GM18861 (cell line): ENCODE measurements around the gene UTP14A.
A peak's percentile ranks its signal among the peaks of the same experiment; 100 is the strongest.

ENCODE experiments used
- ATAC-seq: cut with Tn5 transposase; IDR thresholded peaks from one replicate; pipeline ENCODE4 v1.9.1; 2021; ENCODE audit not compliant: unreplicated experiment

Gene UTP14A

DNA sequence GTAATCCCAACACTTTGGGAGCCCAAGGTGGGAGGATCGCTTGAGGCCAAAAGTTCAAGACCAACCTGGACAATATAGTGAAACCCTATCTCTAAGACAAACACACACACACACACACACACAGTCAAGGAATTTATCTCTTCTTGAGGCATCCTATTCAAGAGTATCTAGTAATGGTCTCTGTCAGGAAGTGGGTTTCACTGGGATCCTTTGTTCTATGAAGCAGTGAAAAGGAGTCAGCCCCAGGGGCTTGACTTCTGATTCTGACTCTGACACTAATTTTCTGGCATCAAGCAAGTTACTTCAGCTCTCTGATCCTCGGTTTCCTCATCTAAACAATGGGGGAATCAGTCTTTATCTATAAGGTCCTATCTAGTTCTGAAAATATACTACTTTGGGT is 34.8 kb downstream of the UTP14A start:
- ATAC-seq, result no peak

DNA sequence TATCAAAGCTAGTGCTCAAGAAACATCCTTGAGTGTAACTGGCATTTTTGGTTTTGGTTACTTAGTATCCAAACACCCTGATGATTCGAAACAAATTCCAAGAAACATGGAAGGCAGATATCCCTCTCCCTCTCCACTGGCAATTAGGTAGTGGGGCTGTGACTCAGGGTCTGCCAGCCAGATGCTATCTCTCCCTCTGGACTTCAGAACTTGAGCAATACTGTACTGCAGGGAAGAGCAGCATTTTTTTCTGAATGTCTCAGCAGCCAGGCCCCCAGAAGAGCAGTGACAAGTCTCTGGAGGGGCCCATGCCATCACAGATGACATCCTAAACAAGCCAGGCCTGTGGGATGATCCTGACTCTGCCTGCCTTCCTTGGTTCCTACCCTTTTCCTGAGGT is 39.2 kb downstream of the UTP14A start:
- no peak for ATAC-seq

DNA sequence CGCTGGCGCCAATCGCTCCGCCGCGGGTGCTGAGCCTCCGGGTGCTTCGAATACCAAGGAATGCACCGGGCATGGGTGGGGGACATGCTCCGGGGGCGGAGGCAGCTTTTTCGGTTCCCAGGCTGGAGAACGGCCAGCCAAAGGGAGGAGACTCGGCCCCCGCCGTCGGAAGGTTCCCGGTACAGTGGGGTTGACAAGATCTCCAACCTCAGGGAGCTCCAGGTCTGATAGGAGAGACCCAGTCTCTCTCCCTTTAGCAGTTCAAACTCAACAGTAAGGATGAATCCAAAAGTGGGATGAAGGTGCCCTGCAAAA is 47.3 kb downstream of the UTP14A start:
- ATAC-seq, result no peak

DNA sequence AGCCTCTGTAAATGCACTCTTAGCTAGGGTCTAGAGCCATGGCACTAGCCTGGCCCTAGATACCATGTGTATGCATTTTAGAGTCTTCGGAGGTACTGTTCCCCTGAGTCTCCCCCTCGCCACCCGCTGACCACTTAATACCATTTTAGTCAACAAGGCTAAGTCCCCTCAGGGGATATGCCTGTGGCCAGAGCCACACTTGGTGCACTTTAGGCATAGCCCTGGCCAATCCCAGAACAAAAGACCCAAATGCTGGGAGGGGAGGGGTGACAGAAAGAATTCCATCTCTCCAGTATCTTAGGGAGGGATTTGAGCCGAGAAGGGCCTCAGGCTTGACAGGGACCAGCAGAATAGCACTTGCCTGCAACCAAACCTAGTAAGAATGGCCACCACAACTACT is 47.9 kb downstream of the UTP14A start:
- no peak for ATAC-seq

DNA sequence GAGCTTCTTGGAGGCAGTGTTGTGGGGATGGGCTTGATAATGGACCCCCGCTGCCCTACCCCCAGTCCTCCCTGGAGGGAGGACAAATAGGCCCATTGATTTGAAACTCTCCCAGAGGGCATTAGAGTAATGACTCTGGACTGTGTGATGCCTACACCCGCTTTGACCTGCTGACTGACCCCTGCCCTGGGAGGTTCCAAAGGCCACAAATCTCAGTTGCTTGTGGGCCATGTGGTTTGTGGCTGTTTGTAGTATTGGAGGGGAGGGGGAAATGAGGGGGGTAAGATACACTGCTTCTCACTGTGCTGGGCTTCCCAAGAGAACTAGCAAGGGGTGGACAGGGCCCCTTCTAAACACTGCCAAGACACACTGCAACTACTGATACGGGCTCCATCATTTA is 48.8 kb downstream of the UTP14A start:
- no peak for ATAC-seq

DNA sequence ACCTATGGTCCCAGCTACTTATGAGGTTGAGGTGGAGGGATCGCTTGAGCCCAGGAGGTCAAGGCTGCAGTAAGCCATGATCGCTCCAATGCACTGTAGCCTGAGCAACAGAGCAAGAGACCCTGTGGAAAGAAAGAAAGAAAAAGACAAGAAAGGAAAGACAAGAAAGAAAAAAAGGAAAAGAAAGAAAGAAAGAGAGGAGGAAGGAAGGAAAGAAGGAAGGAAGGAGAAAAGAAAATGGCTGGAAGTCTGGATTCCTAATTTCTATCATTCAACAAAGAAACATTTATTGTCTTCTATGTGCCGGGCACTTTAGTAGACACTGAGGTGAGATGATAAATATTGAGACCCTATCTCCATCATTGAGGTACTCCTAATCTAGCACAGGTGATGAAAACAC is 49.7 kb downstream of the UTP14A start:
- no peak for ATAC-seq

DNA sequence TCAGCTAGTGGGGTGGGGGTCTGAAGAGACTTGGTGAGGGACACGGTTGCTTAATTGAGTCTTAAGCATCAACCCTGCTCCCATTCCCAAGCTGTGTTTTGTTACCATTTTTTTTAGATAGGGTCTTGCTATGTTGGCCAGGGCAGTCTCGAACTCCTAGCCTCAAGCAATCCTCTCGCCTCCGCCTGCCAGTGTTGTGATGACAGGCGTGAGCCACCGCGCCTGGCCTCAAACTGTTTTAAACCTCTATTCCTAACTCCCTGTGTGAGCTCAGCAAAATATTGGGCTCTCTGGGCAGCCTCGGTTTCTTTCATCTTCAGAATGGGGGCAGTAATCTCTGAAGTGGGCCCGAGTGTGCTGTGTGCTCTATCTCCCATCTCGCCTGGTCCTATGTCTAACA is 50.2 kb downstream of the UTP14A start:
- ATAC-seq, result no peak

DNA sequence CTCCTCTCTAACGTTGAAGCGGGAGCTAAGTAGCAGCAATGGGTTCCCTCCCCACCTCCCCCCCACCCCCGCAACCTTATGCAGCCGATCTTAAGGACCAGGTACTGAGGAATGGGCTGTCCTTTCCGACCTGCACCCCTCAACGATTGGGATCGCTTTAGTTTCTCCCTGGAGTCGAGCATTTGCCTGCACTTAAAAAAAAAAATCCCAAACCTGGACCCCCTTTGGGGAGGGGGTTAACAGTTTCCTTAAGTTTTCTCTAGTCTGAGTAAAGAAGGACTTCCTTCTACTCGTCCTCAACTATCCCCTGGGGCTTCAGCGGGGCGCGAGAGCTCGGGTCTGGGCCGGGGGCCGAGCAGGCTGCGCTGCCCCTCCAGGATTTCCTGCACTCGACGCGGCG is 50.8 kb downstream of the UTP14A start:
- ATAC-seq, result no peak

DNA sequence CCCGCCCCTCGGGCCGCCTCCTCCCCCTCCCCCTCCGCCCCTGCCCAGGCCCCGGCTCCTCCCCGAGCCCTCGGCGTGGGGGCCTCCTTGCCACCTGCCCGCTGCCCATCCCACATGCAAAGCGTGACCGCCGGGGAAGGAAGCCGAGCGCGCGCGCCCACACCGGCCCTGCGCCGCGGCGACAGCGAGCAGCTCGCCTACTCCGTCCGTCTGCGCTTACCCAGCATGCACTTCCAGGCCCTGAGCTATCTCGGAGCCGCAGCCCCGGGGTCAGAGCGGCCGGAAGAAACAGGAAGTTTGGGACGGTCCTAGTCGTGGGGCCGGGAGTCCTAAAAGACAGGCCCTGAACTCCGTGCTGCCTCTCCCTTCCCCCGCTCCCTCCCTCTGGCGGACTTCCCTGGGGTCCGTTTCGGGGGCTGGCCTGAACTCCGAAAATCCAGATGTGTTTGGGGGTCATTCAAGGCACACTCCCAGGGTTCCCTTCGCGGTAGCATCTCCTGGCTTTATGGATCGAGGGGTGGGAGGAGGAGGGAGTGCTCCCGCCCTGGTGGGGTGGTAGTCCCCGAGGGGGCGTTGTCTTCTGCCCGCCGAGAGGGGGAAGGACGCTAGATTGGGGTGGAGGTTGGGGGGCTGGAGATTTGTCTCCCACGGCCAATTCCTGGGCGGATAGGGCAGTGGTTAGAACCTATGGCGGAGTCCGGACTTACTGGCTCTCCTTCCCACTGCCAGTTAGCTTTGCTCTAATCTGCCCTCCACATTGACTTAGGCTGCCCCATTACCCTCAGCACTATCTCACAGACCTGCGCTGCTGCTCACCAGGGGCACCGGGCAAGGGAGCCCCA is 51.5 kb downstream of the UTP14A start:
- ATAC-seq, result peak; percentile 71

DNA sequence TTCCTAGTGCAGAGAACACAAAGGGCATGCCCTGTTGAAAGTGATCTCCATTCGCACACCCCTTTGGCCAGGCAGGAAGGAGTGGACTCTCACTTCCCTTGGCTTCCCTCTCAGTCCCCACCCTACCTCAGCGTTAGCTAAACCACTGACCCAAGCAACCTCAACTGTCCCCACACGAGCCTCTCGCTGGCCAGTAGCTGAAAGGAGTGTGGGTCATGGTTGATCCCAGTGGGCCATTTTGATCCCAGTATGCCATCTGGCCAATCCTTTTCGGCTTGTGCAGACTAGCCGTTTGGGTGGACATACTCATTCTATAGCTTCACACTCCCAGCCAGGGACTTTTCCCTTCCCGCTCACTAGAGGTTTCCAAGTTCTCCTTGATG is 52.1 kb downstream of the UTP14A start:
- no peak for ATAC-seq

DNA sequence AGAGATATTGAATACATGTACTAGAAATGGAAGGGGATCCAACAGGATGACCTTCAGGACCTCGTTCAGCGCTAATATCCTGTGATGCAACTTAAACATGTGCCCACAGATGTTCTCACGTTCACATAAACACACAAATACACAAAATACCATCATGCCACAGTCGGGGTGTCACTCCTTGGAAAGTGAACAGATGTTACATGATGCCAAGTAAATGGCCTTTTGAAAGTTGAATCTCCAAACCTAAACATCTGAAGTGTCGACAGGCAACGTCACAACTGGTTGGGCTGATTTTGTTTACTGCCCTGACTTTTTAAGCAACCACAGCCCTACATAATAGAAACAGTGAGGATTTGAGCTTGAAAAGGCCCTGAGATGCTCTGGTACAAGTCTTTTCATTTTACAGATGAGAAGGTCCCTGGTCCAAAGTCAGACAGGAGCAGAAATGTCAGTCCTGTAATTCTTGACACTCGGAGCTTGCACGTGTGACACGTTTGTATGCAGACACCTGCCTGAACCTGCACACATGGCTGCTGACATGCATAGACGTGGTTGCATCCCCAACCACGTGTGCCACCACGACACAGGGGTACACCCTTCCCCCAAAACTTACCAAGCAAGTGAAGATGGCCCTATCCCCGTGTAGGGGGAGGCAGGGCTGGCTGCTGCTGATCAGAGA is 53.0 kb downstream of the UTP14A start:
- ATAC-seq, result no peak

DNA sequence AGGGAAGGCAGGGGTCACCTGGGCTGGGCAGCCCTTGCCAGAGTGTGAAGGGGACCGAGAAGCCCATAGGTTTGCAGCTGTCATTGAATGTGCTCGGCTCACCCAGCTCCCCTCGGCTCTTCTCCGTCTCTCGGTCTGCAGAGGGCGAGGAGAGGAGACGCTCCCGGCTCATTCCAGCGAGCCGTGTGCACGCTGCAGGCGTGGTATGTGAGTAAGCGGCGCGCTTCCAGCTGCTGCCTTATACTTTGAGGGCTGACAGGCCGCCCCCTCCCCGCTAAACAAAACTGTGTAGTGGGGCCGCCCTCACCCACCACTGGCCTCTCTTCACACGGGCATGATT is 53.5 kb downstream of the UTP14A start:
- no peak for ATAC-seq

DNA sequence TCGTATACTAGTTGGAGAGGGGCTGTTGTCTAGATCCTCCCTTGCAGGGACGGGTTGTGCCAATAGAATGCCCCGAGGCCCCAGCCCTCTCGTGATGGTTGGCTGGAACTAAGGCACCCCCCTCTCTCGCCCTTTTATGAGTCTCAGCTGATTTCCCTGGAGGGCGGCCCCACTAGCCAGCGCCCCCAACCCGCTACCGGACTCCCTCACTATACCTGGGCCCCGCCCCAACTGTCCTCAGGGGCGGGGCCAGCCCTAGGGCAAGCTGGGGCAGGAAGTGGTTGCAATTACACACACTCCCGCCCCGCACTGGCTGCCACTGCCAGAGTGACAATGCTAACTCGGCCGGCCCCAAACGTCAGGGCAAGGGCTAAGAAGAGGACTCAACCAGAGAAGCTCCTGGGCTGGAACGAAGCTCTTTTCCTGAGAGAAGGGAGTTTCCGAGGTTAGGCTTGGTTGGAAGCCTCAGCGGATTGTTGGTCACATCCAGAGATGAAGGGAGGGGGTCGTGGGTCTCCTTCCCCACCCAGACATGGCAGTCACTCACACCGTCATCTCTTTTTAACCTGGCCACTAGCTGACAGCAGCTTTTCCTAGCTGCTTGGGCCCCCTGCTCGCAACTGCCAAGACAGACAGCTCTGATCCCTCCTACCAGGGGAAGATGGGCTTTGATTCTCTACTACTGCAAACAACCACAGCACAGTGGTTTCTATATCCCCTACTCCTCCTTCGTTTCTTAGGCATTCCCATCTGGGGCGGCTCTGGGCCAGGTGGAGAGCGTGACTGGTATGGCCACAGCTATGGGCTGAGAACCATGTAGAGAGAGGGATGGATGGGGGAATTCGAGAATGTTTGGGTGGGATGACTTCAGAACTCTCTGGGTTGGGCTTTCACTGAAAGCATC is 55.5 kb downstream of the UTP14A start:
- ATAC-seq, result peak; percentile 83

DNA sequence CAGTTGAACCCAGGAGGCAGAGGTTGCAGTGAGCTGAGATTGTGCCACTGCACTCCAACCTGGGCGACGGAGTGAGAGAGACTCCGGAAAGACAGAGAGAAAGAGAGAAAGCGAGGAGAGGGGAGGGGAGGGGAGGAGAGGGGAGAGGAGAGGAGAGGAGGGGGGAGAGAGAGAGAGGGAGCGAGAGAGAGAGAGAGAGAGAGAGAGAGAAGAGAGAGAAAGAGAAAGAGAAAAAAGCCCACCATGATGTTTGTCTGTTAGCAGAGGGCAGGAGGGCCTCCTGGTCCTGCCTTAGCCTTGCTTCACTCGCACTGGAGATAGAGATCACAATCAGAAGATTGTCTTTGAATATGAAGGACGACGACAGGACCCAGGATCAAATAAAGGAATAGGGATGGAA is 57.8 kb downstream of the UTP14A start:
- ATAC-seq, result no peak

DNA sequence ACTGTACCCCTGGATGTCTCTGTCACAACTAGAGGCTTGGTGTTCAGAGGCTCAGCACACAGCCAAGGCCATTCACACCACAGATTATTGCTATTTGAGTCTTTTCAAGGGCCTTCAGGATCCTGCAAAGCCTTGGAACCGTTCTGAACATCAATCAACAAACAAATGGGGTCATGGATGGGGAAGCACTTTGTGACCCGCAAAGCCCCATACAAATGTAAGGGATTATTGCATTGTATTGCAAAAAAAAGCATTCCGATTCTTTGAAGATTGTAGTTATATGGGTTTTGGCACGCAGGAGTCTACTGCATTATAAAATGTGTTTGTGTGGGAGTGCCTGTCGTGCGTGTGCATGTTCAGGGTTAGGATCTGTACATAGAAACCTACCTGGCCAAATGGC is 59.2 kb downstream of the UTP14A start:
- ATAC-seq, result no peak

DNA sequence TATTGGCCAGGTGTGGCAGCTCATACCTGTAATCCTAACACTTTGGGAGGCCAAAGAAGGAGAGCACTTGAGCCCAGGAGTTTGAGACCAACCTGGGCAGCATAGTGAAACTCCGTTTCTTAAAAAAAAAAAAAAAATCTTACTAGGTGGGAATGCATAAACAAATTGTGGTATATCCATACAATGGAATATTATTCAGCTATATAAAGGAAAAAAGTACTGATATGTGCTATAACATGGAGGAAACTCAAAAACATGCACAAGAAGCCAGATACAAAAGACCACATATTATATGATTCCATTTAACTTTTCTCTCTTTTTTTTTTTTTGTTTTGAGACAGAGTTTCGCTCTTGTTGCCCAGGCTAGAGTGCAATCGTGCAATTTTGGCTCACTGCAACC is 63.0 kb downstream of the UTP14A start:
- ATAC-seq, result no peak

DNA sequence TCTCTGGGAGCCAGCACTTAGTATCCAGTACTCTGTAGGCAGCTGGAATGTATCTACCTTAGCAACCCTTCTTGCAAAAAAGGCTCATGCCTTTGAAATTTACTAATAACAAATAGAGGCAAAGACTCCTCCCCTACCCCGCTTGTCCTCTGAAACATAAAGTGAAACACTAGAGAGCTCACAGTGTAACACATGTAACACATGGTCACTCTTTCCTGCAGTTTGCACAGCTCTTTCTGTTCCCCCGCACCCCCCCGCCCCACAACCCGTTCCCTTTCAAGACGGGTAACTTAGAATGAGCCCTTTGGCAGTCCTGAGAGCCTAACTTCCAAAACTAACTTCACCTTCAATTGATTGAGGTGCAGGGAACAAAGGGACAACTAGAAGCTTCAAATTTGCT is 70.5 kb downstream of the UTP14A start:
- no peak for ATAC-seq
